Vagina (tissue), 2 donors: Measurements from ENCODE around the gene MPHOSPH9. TPM values are rescaled to one million over a fixed set of nuclear protein-coding genes. Genes with fewer than 3 reads are reported as not detected.

Experiments used
- DNase-seq, 2 donors: peaks; one replicate each; pipeline ENCODE4 v3.0.0-alpha.2; 2017; ENCODE audit errors: extremely low spot score in 2 of 2
- H3K27ac ChIP-seq: fragments of 200-600 bp; sonication (generic); one replicate; pipeline ENCODE4 v1.5.1; 2019
- H3K27me3 ChIP-seq: fragments of 200-600 bp; sonication (generic); one replicate; pipeline ENCODE4 v1.5.1; 2019
- H3K36me3 ChIP-seq, 2 donors: fragments of 200-600 bp; sonication (generic); one replicate each; pipeline ENCODE4 v1.5.1; 2017 to 2019
- H3K4me1 ChIP-seq: fragments of 200-600 bp; sonication (generic); one replicate; pipeline ENCODE4 v1.5.1; 2019
- H3K4me3 ChIP-seq, 2 donors: fragments of 200-600 bp; sonication (generic); 1 replicate in 1 of 2; 2 replicates in 1 of 2; pipeline ENCODE4 v1.5.1; 2016 to 2019
- H3K9me3 ChIP-seq: fragments of 200-600 bp; sonication (generic); one replicate; pipeline ENCODE4 v1.5.1; 2019
- POLR2A ChIP-seq, 2 donors: fragments of 450-650 bp; IDR thresholded peaks; one replicate each; pipeline ENCODE4 v1.6.1; 2017; ENCODE audit warnings: antibody characterized with exemption in 2 of 2, mild to moderate bottlenecking in 2 of 2, moderate library complexity in 2 of 2
- POLR2AphosphoS5 ChIP-seq, 2 donors: sonication (generic); formaldehyde crosslinking; IDR thresholded peaks; one replicate each; pipeline ENCODE4 v1.9.0; 2017; ENCODE audit warnings: antibody characterized with exemption in 2 of 2, mild to moderate bottlenecking in 2 of 2, low read depth in 1 of 2; ENCODE audit not compliant: insufficient read depth in 1 of 2
- intact Hi-C: fragments of 100-400 bp; cut with DNase I; formaldehyde crosslinking; loops from one replicate; pipeline ENCODE4 v1.15.1; 2023
- total RNA-seq: library from RNA; depleted of rRNA; stranded (reverse); fragments of >200 nt; gene quantifications from one replicate; pipeline ENCODE4 v1.2.3, GENCODE V29; 2016
- TF ChIP-seq, protein P1 (sequence below), 3 experiments: fragments of 450-650 bp in 2 of 3; fragments of 200-600 bp in 1 of 3; sonication (generic) in 1 of 3; IDR thresholded peaks; one replicate each; pipeline ENCODE4 v1.5.1; 2017 to 2019; ENCODE audit warnings: antibody characterized with exemption in 3 of 3, mild to moderate bottlenecking in 2 of 3, moderate library complexity in 2 of 3

MPHOSPH9 gene
- total RNA-seq, 1 donor from 2014 or later = 17.9 TPM

- TF ChIP-seq POLR2A (IDR thresholded peaks at IDR 0.05) = no peak
- TF ChIP-seq, protein P1, sequence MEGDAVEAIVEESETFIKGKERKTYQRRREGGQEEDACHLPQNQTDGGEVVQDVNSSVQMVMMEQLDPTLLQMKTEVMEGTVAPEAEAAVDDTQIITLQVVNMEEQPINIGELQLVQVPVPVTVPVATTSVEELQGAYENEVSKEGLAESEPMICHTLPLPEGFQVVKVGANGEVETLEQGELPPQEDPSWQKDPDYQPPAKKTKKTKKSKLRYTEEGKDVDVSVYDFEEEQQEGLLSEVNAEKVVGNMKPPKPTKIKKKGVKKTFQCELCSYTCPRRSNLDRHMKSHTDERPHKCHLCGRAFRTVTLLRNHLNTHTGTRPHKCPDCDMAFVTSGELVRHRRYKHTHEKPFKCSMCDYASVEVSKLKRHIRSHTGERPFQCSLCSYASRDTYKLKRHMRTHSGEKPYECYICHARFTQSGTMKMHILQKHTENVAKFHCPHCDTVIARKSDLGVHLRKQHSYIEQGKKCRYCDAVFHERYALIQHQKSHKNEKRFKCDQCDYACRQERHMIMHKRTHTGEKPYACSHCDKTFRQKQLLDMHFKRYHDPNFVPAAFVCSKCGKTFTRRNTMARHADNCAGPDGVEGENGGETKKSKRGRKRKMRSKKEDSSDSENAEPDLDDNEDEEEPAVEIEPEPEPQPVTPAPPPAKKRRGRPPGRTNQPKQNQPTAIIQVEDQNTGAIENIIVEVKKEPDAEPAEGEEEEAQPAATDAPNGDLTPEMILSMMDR (IDR thresholded peaks at IDR 0.05) = no peak
- no peak for TF ChIP-seq POLR2AphosphoS5 (IDR thresholded peaks at IDR 0.05; ENCODE audit: insufficient read depth in 1 of 2, low read depth in 1 of 2)
- peaks cover 49% of the 10 kb centered on the region for H3K4me1 ChIP-seq
- peak overlapping the region; percentile 88 for H3K27ac ChIP-seq
- H3K27me3 ChIP-seq = no peaks in the 10 kb centered on the region
- intact Hi-C loops = no loop called here
- H3K4me3 ChIP-seq = peak overlapping the region; percentile 85 to 92
- no peak for DNase-seq
- no peaks in the 10 kb centered on the region for H3K9me3 ChIP-seq
- no peaks in the 10 kb centered on the region for H3K36me3 ChIP-seq
These were observed 38.2 kb upstream of the MPHOSPH9 start for GRCh38 chr12:123271001-123271668.

- peak overlapping the region; percentile 88 for H3K27ac ChIP-seq
- H3K9me3 ChIP-seq = no peaks in the 10 kb centered on the region
- no peak for DNase-seq
- H3K36me3 ChIP-seq = no peaks in the 10 kb centered on the region
- peak overlapping the region; percentile 85 to 92 for H3K4me3 ChIP-seq
- intact Hi-C loops = no loop called here
- peaks cover 56% of the 10 kb centered on the region for H3K4me1 ChIP-seq
- no peaks in the 10 kb centered on the region for H3K27me3 ChIP-seq
- no peak for TF ChIP-seq POLR2A (IDR thresholded peaks at IDR 0.05)
- TF ChIP-seq, protein P1 (IDR thresholded peaks at IDR 0.05) = peak in 1 of 3 experiments; percentile 5
- TF ChIP-seq POLR2AphosphoS5 (IDR thresholded peaks at IDR 0.05; ENCODE audit: insufficient read depth in 1 of 2, low read depth in 1 of 2) = peak in 1 of 2 donors; percentile 16
These were observed 37.5 kb upstream of the MPHOSPH9 start for GRCh38 chr12:123270214-123271000.

DNA sequence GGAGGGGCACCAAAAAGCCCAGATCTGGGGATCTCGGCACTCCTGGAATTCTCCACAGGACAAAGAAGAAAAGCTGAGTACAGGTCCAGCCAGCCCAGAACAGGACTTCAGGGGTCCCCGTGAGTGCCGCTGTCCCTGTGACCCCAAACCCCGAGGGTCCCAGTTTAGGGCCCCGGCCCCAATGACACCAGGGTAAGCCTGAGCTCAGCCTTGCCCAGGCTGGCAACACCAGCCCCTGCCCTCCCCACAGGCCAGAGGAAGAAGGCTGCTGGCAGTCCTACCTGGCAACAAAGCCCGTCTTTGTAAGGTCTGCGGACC is 36.9 kb upstream of the MPHOSPH9 start:
- DNase-seq = no peak
- intact Hi-C loops = loop anchor here (10.0 kb wide), 2 partner anchors 115 to 335 kb away; partner anchors contain the start of genes DDX55 and KMT5A
- TF ChIP-seq POLR2AphosphoS5 (IDR thresholded peaks at IDR 0.05; ENCODE audit: insufficient read depth in 1 of 2, low read depth in 1 of 2) = no peak
- TF ChIP-seq, protein P1 (IDR thresholded peaks at IDR 0.05) = no peak
- TF ChIP-seq POLR2A (IDR thresholded peaks at IDR 0.05) = no peak

GRCh38 chr12:123269395-123269892 is 36.5 kb upstream of the MPHOSPH9 start:
- Histone ChIP-seq H3K27me3 (no peaks in the 10 kb centered on the region), H3K4me1 (peaks cover 57% of the 10 kb centered on the region), H3K36me3 (peaks cover 0 to 7% of the 10 kb centered on the region in 2 donors), H3K9me3 (no peaks in the 10 kb centered on the region), H3K27ac (peak overlapping the region; percentile 88), H3K4me3 (peak overlapping the region; percentile 85 to 92)
- no peak for DNase-seq
- TF ChIP-seq, protein P1 (IDR thresholded peaks at IDR 0.05) = no peak
- TF ChIP-seq POLR2AphosphoS5 (IDR thresholded peaks at IDR 0.05; ENCODE audit: insufficient read depth in 1 of 2, low read depth in 1 of 2) = no peak
- intact Hi-C loops = loop anchor here (10.0 kb wide), 2 partner anchors 115 to 335 kb away; partner anchors contain the start of genes DDX55 and KMT5A

More for the DNA sequence above, 36.9 kb upstream of the MPHOSPH9 start:
- peaks cover 0 to 3% of the 10 kb centered on the region in 2 donors for H3K36me3 ChIP-seq
- H3K4me1 ChIP-seq = peaks cover 57% of the 10 kb centered on the region
- no peaks in the 10 kb centered on the region for H3K27me3 ChIP-seq
- H3K27ac ChIP-seq = peak overlapping the region; percentile 88
- H3K9me3 ChIP-seq = no peaks in the 10 kb centered on the region
- H3K4me3 ChIP-seq = peak overlapping the region; percentile 85 to 92
